Adrenal gland (tissue), 5 donors: ENCODE data around the gene SUPT5H.

Experiments
- POLR2A ChIP-seq, 2 donors: fragments of 450-650 bp; IDR thresholded peaks; one replicate each; pipeline ENCODE4 v1.6.1; 2017; ENCODE audit warnings: antibody characterized with exemption in 2 of 2, mild to moderate bottlenecking in 2 of 2, moderate library complexity in 1 of 2
- TF ChIP-seq, protein P1 (sequence below), 6 experiments: fragments of 450-650 bp in 4 of 6; fragments of 200-600 bp in 2 of 6; sonication (generic) in 1 of 6; IDR thresholded peaks; 1 replicate in 5 of 6; 2 replicates in 1 of 6; pipeline versions ENCODE4 v1.5.1 to v1.8.0; 2016 to 2021; ENCODE audit warnings: antibody characterized with exemption in 6 of 6, mild to moderate bottlenecking in 2 of 6, moderate library complexity in 1 of 6
- donor health status: DM: no; HTN: no; CAD: no.

DNA sequence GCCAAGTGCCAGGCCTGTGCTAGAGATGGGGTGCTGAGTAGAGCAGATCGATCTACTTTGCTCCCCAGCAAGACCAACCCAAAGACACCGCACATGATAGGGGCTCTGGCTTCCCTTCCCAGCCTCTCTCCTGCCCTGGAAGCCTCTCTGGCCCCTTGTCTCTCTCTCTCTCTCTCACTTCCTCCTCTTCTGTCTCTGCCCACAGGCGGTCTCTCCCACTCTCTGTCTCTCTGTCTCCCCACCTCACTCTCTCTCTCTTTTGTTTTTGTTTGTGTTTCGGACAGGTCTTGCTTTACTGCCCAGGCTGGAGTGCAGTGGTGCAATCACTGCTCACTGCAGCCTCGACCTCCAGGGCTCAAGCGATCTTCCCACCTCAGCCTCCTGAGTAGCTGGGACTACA is 70.9 kb downstream of the SUPT5H start:
- TF ChIP-seq, protein P1, sequence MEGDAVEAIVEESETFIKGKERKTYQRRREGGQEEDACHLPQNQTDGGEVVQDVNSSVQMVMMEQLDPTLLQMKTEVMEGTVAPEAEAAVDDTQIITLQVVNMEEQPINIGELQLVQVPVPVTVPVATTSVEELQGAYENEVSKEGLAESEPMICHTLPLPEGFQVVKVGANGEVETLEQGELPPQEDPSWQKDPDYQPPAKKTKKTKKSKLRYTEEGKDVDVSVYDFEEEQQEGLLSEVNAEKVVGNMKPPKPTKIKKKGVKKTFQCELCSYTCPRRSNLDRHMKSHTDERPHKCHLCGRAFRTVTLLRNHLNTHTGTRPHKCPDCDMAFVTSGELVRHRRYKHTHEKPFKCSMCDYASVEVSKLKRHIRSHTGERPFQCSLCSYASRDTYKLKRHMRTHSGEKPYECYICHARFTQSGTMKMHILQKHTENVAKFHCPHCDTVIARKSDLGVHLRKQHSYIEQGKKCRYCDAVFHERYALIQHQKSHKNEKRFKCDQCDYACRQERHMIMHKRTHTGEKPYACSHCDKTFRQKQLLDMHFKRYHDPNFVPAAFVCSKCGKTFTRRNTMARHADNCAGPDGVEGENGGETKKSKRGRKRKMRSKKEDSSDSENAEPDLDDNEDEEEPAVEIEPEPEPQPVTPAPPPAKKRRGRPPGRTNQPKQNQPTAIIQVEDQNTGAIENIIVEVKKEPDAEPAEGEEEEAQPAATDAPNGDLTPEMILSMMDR (IDR thresholded peaks at IDR 0.05): no peak
- no peak for TF ChIP-seq POLR2A (IDR thresholded peaks at IDR 0.05)
